MM.1S (cell line): Measurements from ENCODE around the gene DNER.
"Not testable (repeated sequence)": the region's sequence is repeated elsewhere in the genome, so short reads cannot be mapped to it uniquely, and the experiment has no call there.

Experiments
- EZH2phosphoT487 ChIP-seq: fragments of 300-600 bp; sonication (generic); IDR thresholded peaks from 2 replicates; pipeline ENCODE4 v1.6.1; 2018; ENCODE audit warnings: antibody characterized with exemption, low read length
- TF ChIP-seq, protein P1 (sequence below): fragments of 300-600 bp; sonication (generic); IDR thresholded peaks from 2 replicates; pipeline ENCODE4 v1.5.1; 2016; ENCODE audit warnings: antibody characterized with exemption, low read length, mixed read lengths

DNA sequence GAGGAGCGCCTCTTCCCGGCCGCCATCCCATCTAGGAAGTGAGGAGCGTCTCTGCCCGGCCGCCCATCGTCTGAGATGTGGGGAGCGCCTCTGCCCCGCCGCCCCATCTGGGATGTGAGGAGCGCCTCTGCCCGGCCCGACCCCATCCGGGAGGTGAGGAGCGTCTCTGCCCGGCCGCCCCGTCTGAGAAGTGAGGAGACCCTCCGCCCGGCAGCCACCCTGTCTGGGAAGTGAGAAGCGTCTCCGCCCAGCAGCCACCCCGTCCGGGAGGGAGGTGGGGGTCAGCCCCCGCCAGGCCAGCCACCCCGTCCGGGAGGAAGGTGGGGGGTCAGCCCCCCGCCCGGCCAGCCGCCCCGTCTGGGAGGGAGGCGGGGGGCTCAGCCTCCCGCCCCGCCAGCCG, 28.3 kb upstream of the DNER start:
- TF ChIP-seq, protein P1, sequence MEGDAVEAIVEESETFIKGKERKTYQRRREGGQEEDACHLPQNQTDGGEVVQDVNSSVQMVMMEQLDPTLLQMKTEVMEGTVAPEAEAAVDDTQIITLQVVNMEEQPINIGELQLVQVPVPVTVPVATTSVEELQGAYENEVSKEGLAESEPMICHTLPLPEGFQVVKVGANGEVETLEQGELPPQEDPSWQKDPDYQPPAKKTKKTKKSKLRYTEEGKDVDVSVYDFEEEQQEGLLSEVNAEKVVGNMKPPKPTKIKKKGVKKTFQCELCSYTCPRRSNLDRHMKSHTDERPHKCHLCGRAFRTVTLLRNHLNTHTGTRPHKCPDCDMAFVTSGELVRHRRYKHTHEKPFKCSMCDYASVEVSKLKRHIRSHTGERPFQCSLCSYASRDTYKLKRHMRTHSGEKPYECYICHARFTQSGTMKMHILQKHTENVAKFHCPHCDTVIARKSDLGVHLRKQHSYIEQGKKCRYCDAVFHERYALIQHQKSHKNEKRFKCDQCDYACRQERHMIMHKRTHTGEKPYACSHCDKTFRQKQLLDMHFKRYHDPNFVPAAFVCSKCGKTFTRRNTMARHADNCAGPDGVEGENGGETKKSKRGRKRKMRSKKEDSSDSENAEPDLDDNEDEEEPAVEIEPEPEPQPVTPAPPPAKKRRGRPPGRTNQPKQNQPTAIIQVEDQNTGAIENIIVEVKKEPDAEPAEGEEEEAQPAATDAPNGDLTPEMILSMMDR: not testable (repeated sequence)
- not testable (repeated sequence) for TF ChIP-seq EZH2phosphoT487
